ENCODE results near the gene NME4. TPM values are rescaled to one million over a fixed set of nuclear protein-coding genes. Genes with fewer than 3 reads are reported as not detected.

NME4 gene
- total and polyA plus RNA-seq, 12 donors: 48.1 to 97.2 (median 75.4) TPM

GRCh38 chr16:353404-354290 lies 43.4 kb upstream of the NME4 start:
- Histone ChIP-seq H3K27ac (peak overlapping the region in 9 of 10 donors; percentile 21 to 71 (median 55)), H3K9me3 (no peaks in the 10 kb centered on the region), H3K36me3 (peaks cover 0 to 14% (median 0%) of the 10 kb centered on the region in 9 donors), H3K4me1 (peaks cover 5 to 27% (median 15%) of the 10 kb centered on the region in 9 donors), H3K27me3 (no peaks in the 10 kb centered on the region), H3K4me3 (peak overlapping the region in 9 of 10 donors; percentile 17 to 74 (median 49))
- intact Hi-C loops (cut with DNase I): loop anchor here in 7 of 10 donors (2.0 to 10.0 kb wide), 6 partner anchors 111 to 129 kb away; partner anchors contain the start of genes LUC7L (in 3 of the 7) and FAM234A (in 2 of the 7)
- DNase-seq (peak in 1 of 2 donors; percentile 28), ATAC-seq (peak in 5 of 8 donors; percentile 1 to 23 (median 4))
- WGBS, 2 donors: 65 to 70% methylated on average over 24 to 25 of the region's 25 CpGs
- no peak for TF ChIP-seq CTCF (IDR thresholded peaks at IDR 0.05)

- Histone ChIP-seq H3K4me3 (no peak overlapping the region), H3K36me3 (peaks cover 0 to 14% (median 0%) of the 10 kb centered on the region in 9 donors), H3K27ac (peak overlapping the region in 1 of 10 donors; percentile 40), H3K27me3 (no peaks in the 10 kb centered on the region), H3K4me1 (peaks cover 5 to 22% (median 15%) of the 10 kb centered on the region in 9 donors), H3K9me3 (no peaks in the 10 kb centered on the region)
- ATAC-seq (no peak), DNase-seq (peak in 1 of 2 donors; percentile 20)
- 93% methylated on average over 12 of the region's 12 CpGs for WGBS, 2 donors
- intact Hi-C loops (cut with DNase I): loop anchor here in 6 of 10 donors (5.0 to 10.0 kb wide), 5 partner anchors 112 to 130 kb away; partner anchors contain the start of genes LUC7L (in 3 of the 6) and FAM234A (in 1 of the 6)
- TF ChIP-seq CTCF (IDR thresholded peaks at IDR 0.05): no peak
These were observed 42.6 kb upstream of the NME4 start for GRCh38 chr16:354291-354881.

GRCh38 chr16:354971-355461 lies 42.0 kb upstream of the NME4 start:
- intact Hi-C loops (cut with DNase I): loop anchor here in 6 of 10 donors (5.0 to 10.0 kb wide), 5 partner anchors 113 to 130 kb away; partner anchors contain the start of genes LUC7L (in 3 of the 6) and FAM234A (in 1 of the 6)
- 89 to 90% methylated on average over 10 of the region's 10 CpGs for WGBS, 2 donors
- Histone ChIP-seq H3K4me3 (no peak overlapping the region), H3K9me3 (no peaks in the 10 kb centered on the region), H3K27me3 (no peaks in the 10 kb centered on the region), H3K27ac (peak overlapping the region in 1 of 10 donors; percentile 40), H3K36me3 (peaks cover 0 to 9% (median 0%) of the 10 kb centered on the region in 9 donors), H3K4me1 (peaks cover 5 to 21% (median 15%) of the 10 kb centered on the region in 9 donors)
- ATAC-seq (no peak), DNase-seq (no peak)
- TF ChIP-seq CTCF (IDR thresholded peaks at IDR 0.05): no peak

GRCh38 chr16:356741-357140 lies 40.3 kb upstream of the NME4 start:
- Histone ChIP-seq H3K9me3 (no peaks in the 10 kb centered on the region), H3K4me1 (peaks cover 0 to 8% (median 6%) of the 10 kb centered on the region in 9 donors), H3K27ac (no peak overlapping the region), H3K36me3 (no peaks in the 10 kb centered on the region), H3K4me3 (no peak overlapping the region), H3K27me3 (no peaks in the 10 kb centered on the region)
- DNase-seq (no peak), ATAC-seq (no peak)
- TF ChIP-seq CTCF (IDR thresholded peaks at IDR 0.05): no peak
- intact Hi-C loops (cut with DNase I): loop anchor here in 2 of 10 donors (10.0 kb wide), 2 partner anchors 122 to 132 kb away; partner anchors contain the start of genes FAM234A (in 1 of the 2) and LUC7L (in 1 of the 2)
- 65 to 76% methylated on average over 10 to 12 of the region's 12 CpGs for WGBS, 2 donors
